NCI-H69 (cell line): ENCODE results near the gene PPFIBP2.

Experiments used
- DNase-seq: peaks from one replicate; lab custom pipeline; 2025; lab: John Stamatoyannopoulos, UW

Gene PPFIBP2

DNA sequence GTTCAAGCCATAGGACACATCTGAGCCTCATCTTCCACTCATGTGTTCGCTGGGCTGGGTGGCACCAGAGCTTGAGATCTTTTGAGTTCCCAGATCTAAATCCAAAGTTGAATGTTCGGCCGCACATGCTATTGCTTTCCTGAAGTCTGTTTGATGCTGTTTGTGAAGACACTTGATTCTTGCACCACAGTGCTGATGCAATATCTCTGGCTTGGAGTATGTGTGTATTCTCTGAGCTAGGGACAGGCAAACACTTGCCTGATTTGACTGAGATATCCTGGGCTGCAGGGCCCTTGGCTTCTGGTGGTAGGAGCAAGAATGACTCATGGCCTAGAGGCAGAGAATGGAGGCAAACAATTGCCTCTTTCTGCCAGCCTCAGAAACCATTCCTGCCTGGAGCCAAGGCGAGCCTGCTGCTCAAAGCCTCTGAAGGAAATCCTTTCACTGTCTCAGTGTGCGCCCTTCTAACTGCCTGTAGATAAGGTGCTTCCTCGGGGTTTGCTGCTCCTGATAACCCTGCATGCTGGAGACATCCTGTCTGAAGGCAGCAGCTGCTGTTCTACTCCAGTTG, 86.5 kb downstream of the PPFIBP2 start:
- peak; percentile 16 for DNase-seq

DNA sequence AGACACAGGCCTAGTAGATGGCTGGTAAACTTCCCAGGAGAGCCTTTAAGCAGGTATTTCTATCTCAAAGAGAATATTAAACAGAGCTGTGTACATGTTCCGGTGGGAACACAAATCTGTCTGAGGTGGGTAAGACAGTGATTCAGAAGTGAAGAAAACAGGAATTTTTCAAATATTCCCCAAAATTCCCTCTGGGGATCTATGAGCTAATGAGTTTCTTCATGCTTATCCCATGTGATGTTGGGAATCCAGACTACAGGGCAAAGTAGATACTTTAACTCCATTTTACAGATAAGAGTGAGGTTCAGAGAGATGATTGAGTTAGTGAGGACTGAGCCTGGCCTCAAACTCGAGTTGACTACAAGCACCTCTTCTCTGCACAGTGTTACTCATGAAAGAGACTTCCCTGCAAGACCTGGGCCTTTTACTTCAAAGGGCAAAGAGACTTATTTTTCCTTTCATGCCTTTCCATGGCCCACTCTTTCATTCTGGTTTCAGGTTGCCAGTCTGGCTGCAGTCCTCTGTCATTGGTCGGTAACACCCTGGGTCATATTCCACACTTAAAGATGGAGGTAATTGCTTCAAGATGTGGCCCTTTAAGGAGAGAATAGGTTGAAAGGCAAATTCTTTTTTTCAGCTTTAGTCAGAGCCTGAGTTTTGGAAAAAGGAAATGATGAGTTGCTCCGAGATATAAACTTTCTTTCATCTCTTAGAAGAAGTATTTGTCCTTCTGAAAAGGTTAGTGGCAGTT, 89.4 kb downstream of the PPFIBP2 start:
- peak; percentile 35 for DNase-seq

DNA sequence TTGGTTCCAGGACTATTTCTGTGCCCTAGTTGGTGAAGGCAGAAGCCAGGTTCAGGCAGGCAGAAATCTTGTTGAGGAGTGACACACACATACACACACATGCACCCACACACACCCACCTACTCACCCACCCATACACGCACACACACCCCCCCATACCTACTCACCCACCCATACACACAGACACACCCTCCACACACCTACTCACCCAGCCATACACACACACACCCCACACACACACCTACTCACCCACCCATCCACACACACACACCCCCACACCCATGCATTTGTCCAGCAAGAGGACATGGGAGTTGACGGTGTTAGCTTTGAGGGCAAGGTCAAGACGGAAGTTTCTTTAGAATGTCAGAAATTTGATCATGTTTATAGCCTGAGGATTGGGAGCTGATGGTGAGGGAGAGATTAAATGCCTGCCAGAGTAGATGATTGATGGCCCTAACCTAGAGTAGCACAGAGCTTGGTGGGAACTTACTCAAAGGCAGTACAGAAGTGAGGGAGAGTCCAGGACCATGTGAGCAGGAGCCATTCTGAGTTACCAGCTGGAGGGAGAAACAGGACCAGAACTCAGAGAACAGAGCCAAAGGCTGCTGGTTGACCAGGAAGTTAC, 90.6 kb downstream of the PPFIBP2 start:
- DNase-seq, result no peak

DNA sequence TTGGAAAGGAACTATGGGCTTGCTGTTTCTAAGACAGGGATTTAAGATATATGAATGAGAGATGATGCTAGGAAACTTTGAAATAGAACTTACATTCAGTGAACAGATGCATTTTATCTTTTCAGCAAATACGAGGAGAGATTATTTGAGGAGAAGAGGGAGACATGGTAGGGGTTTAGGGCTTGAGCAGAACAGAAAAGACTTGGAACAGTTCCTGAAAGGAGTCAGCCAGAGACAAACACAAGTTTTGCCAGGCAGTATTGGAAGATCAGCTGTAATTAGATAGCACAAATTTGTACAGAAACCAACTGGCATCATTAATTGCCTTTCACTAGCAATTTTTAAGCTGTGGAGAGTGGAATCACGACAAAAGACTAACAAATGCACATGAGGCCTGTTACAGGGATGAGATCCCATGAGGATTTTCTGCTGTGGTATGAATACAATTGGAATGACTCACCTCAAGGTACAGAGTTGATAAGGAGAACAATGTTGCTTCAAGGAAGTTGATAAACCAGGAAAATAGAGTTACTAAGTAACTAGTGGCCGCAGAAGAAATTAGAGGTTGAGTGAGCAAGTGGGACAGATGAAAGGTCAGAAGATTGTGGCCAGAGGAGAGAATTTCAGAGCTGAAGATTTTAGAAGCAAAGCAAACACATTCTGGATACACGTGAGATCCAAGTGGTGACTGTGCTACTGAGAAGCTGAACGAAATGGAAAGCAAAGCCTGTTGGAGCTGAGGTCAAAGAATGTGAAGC, 91.6 kb downstream of the PPFIBP2 start:
- DNase-seq, result no peak

DNA sequence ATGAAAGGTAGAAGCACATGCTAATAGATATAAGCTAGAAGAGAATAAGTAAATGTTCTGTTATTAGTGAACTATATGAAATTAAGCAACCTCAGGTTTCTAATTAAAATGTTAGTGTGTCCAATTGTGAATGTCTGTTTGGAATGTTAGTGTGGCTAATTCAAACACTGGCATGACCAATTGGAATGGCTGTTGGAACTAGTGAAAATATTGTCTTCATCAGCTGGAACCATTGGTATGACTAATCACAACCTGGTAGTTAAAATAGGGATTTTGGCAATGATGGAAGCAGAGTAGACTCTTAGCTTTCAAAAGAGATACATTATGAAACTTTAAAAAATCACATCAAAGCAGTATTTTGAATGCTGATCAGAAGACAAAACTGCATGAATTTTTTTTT, 92.7 kb downstream of the PPFIBP2 start:
- no peak for DNase-seq

DNA sequence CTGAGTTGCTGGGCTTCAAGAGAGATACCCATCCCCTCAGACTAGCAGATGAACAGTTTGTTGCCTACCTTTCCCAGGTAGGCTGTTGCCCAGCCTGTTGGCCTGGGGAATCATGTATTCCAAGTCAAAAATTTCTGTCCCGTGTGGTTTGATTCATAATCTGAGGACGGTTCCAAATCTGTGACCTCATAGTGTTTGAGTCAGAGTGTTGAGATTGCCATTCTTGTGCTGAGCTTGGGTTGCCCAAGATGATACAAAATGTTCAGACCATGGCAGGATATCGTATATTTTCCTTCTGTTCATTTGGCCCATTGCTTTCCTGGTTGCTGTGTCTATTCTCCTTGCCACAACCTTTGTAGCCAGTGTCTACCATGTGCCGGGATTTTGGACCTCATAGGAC, 95.2 kb downstream of the PPFIBP2 start:
- no peak for DNase-seq

DNA sequence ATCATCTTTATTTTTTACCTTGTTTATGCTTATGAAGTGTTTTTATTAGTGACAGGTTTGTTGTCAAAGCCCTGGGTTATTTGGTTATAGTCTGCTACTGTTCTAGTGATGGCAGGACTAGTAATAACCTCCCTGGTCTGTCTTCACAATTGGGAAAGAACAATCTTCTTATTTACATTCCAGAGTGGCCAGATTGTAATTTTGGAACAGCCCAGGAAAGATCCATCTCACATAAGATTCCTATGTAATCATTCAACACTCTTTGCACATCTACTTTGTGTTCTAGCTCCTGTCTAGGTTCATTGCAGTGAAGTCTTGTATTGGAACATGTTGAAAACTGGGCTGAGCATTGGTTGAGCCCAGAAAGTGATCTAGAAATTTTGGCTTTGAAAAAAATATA, 95.7 kb downstream of the PPFIBP2 start:
- no peak for DNase-seq

DNA sequence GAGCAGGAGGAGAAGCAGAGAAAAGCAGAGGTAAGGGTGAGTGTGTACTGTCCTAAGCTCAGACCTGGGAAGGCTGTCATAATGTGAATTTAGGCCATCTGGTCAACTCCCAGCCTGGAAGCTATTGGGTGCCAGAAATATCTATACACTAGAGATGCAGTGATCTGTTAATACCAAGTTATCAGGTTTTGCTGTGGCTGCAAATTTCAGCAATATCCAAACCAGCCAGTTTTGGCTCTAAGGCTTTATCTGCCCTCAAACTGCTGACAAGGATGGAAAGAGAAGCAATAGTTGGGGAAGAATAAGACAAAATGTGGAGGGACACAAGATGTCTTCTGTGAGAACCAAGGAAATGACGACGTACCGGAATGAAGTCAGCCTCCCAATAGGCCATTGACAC, 96.6 kb downstream of the PPFIBP2 start:
- no peak for DNase-seq

DNA sequence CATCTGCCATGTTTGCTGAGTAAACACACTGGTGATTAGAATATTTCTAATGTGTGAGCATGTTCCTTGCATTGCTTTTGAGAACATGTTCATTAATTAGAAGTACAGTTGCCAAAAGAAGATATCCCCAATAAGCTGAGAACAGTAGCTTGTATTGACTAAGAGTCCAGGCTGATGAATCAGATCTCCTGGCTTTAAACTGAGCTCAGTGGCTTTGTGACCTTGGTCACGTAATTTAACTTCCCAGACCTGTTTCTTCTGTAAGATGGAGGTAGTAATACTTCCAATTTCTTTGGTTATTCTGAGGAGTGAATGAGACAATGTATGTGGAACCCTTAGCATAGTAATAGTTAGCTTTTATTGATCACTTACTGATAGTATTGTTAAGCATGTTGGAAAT, 97.6 kb downstream of the PPFIBP2 start:
- DNase-seq, result no peak

DNA sequence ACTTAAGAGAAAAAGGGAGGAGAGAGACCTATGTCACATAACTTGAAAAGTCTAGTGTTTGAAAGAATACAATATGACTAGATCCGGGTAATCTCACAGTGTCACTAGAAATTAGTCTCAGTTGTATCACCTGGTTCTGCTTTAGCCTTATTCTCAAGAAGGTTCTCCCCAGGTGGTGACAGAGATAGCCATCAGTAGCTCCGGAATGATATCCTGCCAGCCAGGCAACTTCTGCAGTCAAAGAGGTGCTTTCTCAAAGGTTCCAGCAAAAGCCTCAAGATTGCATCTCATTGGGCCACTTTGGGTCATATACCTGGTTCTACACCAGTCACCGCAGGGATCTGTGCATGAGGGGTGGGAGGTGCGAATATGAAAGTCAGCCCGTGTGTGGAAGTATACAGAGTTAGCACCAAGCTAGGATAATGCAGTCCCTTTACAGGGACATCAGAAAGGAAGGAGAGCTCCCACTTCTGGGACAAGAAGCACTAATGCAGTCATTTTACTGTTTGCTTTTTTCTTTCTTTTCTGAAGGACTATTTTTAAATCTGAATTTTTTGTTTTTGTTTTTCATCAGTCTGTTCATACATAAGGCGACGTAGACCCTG, 98.4 kb downstream of the PPFIBP2 start:
- DNase-seq, result no peak

DNA sequence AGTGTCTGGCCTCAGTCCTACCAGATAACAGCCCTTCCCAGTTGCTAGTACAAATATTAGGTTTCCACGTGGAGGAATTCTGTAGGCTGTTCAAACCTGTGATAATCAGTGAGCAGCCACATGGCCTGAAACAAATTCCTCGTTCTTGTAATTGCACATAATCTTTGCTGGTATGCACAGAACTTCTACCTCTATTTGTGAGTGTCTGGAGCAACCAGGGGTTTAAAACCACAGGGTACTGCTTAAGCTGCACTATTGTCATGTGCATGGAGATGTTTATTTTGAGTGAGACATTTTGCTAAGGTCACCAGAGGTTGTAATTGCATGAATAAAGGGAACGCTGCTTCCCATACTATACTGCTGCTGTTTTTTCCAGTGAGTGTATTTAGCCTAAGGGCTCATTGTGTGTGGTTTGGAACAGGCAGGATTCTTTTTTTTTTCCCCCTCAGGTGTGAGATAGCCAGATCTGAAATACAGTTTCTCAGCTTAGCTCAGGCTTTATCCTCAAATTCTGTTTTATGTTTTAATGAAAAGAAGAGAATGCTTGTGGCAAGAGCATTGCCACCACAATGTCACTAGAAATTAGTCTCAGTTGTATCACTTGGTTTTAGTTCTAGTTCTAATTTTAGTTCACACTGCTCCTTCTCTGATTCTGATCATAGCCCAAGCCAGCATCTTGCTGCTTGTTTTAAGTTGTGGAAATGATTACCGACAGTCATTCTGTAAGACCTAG, 99.0 kb downstream of the PPFIBP2 start:
- DNase-seq, result peak; percentile 71

DNA sequence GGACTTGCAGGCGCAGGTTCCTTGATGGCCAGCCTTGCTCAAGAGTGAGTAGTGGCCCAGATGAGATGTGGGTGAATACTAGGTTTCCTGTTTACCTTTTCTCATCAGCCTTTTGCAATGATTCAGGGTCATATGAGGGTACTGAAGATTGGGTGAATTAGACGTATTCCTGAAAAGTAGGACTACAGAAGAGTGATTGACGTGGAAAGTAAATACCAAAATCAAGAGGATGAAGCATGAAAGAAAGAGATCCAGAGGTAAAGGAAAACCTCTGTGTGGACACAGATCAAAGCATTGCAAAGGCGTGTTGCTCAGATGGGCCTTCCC, 99.6 kb downstream of the PPFIBP2 start:
- DNase-seq, result no peak

DNA sequence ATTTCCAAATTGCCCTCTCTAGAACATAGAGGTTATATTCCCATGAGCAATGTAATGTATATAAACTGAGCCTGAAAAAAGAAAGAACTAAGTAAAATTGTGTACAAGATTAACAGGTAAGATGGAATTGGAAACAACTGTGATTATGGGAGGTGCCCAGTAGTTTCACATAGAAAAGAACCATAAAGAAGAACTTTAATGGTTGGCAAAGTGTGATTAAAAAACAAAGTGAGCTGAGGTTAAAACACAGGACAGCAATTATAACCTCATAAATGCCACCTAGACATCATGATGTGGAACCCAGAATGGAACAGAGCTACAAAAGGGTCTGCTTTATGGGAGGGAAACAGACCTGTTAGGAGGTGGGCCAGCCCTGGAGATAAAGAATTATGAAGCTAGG, 100.9 kb downstream of the PPFIBP2 start:
- no peak for DNase-seq

DNA sequence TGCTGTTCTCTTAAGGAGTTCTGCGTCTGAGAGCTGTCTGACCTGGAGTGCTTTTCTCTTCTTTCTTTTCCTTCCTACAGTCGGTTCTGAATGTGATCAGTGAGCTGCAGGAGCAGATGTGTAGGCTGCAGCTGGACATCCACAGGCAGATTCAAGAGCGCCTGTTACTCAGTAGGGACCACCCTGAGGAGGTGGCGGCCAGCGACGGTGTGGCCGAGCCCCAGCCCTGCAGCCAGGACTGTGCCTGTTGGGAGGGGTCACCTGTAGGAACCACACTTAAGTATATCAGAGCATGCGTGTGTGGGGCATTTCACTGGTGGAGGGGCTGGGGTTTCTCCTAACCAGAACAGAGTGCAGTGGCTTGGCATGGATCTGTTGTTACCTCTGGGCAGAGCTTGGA, 103.2 kb downstream of the PPFIBP2 start:
- DNase-seq, result no peak

DNA sequence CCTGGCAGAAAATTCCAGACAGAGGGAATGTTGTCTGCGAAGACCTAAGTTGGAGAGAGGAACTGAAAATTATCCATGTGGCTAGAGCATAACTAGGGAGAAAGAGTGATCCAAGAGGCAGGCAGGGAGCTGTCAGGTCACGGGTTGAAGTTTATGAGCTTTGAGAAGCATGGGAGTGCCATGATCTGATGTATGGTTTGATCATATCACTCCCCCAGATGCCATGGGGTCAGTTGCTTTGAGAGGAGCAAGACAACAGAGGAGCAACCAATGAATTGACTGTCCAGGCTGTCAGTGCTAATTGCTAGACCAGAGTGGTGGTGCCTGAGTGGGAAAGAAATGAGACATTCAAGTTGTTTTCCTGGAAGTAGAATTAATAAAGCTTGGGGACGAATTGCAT, 105.5 kb downstream of the PPFIBP2 start:
- DNase-seq, result no peak

DNA sequence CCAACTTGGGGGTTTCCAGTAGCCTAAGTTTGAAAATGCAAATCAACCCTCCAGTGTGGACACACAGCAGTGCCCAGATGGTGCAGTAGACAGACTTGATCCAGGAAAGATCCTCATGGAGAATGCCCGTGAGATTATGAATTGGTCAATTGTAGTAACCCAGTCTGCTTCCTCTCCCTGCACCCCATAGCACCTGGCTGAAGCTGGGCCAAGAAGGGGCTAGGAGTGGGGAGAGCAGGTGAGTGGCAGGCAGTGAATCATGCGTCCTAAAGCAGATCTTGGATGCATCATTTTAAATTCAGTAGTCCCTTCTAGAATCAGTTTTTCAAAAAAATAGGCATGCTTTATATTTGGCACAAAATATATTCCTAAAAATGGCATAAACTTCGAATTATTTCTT, 107.3 kb downstream of the PPFIBP2 start:
- no peak for DNase-seq

DNA sequence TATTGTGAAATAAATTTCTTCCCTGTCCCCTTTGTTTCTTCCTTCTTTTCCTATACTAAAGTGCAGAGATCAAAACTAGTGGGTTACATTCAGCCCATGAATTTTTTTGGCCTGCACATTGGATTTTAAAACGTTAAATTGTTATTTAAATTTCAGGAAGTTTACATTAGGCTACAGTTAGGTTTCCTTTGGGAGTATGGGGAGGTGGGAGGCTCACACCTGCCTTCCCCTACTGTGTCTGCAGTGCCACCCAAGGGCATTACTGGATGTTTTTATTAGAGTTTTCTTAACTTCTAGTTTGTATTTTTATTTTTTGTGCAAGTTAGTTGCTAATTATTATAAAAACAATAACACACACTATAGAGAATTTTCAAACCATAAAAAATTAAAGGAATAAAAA, 107.8 kb downstream of the PPFIBP2 start:
- DNase-seq, result no peak

DNA sequence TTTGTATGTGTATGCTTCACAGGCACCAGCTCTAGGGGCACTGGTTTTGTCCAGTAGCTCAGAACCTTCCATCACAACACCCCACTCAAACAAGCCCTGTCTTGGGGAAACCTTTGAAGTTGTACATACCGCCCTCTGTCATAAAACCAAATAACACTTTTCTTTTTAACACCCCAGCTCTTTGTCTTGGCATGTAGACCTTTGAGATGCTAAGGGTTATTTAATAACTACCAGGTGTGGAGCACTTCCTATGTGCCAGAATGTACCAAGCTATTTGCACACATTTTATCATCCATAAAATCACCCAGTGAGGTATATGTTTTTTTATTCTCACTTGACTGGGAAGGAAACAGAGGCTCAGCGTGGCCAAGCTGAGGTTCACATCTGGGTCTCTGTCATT, 108.9 kb downstream of the PPFIBP2 start:
- peak; percentile 5 for DNase-seq

DNA sequence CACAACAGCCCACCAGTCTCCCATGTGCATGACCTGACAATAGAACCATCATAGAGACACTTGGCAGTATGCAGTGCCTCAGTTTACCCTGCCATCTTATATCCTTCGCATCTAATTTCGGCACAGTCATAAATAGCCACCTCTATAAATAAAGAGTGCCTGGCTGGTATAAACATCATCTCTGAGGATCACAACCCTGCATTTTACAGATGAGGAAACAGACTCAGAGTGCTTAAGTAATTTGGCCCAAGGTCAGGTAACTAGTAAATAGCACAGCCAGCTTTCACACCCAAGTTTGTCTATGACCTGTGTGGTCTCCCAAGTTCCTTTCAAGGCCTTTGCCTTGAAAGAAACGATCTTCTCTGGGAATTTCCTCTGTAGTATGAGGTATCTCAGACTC, 114.9 kb downstream of the PPFIBP2 start:
- no peak for DNase-seq

DNA sequence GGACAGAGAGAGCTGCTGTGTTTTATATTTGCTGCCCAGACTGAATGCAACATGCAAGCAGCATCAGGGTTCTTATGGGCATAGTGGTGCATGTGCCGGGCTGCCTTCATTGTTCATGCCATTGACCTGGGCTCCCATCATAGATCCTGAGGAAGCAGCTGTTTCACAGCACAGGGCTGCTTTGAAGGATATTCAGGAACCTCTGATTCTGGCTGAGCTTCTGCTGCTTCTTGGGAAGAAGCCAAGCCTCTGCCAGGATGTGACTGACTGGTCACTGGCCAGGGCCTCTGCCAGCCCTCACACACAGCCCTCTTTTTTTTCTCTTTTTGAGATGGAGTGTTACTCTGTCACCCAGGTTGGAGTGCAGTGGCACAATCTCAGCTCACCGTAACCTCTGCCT, 116.2 kb downstream of the PPFIBP2 start:
- DNase-seq, result no peak

DNA sequence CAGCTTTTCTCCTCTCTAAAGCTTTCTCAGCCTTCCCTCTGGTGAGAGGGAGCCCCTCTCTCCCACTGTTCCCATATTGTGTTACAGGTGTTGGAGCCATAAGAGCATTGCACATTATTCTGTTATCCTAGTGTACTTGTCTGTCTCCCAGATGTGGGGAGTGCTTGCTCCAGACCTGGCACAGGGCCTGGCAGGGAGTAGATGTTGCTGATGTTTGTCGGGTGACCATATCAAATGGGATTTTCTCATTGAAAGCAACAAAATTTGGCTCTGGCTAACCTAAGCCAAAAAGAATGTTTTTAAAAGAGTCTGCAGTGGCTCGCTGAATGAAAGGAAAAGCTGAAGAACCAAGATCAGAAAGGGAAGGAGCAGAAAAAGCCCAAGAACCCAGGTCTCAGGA, 118.4 kb downstream of the PPFIBP2 start:
- DNase-seq, result no peak

DNA sequence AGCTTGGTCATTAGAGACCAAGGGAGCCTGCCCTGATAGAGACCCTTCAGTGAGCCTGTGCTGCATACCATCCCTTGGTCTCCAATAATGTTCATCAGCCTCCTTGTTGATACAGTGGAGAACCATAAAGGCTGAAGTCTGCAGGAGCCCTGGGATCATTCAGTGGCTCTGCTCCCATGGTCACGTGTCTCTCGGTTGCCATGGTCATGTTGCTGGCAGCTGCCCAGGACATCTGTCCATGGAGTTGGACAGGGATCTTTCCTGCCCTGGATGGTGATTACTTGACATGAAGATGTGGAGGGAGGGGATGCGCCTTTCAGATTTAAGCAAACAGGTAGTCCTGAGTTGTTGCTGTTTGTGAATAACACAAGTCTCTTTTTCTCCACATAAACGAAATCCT, 121.3 kb downstream of the PPFIBP2 start:
- DNase-seq, result peak; percentile 56
